ENCODE results near the gene CTCFL.

The CTCFL gene

GRCh38 chr20:57460781-57461465 is 64.0 kb downstream of the CTCFL start:
- no peak for DNase-seq

GRCh38 chr20:57459897-57460296 is 65.0 kb downstream of the CTCFL start:
- DNase-seq: no peak

GRCh38 chr20:57459278-57459677 is 65.7 kb downstream of the CTCFL start:
- no peak for DNase-seq

GRCh38 chr20:57458400-57459160 is 66.4 kb downstream of the CTCFL start:
- DNase-seq: no peak

- no peak for DNase-seq
These were observed 67.5 kb downstream of the CTCFL start for GRCh38 chr20:57457243-57458095.

- DNase-seq: no peak
These were observed 68.8 kb downstream of the CTCFL start for GRCh38 chr20:57456116-57456515.

- DNase-seq: no peak
These were observed 69.6 kb downstream of the CTCFL start for GRCh38 chr20:57455386-57455785.

GRCh38 chr20:57451795-57452661 is 72.9 kb downstream of the CTCFL start:
- DNase-seq: no peak

GRCh38 chr20:57451431-57451794 is 73.5 kb downstream of the CTCFL start:
- no peak for DNase-seq

- no peak for DNase-seq
These were observed 74.0 kb downstream of the CTCFL start for GRCh38 chr20:57450931-57451330.

GRCh38 chr20:57450419-57450818 is 74.5 kb downstream of the CTCFL start:
- DNase-seq: no peak

GRCh38 chr20:57449398-57450354 is 75.3 kb downstream of the CTCFL start:
- no peak for DNase-seq

- DNase-seq: no peak
These were observed 76.1 kb downstream of the CTCFL start for GRCh38 chr20:57448764-57449354.
